K562 (cell line): ENCODE measurements around the gene USP28. TPM values are rescaled to one million over a fixed set of nuclear protein-coding genes. Genes with fewer than 3 reads are reported as not detected.

Source experiments
- ATAC-seq: fragments of 200-7000 bp; cut with Tn5 transposase; 3 replicates; pipeline ENCODE4 v1.9.1; 2020; ENCODE audit warnings: moderate library complexity
- BruUV-seq: library from RNA; stranded (reverse); fragments of 400-500 nt; replicated peaks from 2 replicates; lab custom pipeline; 2021; lab: Mats Ljungman, UMichigan
- CTCF ChIA-PET: fragments of 300-600 bp; formaldehyde crosslinking; extraction: SDS; loops from one replicate; lab custom pipeline; 2021; ENCODE audit warnings: low intra/inter-chr PET ratio; lab: Yijun Ruan, JAX
- POLR2A ChIA-PET: fragments of 300-600, 350-650 bp; sonication (Branson Sonifier 250); formaldehyde crosslinking; extraction: SDS; loops from one replicate; lab custom pipeline; 2021; ENCODE audit warnings: antibody characterized with exemption, inconsistent platforms; lab: Yijun Ruan, JAX
- DNase-seq, 4 experiments: peaks; one replicate each; pipeline versions ENCODE4 v3.0.0 to v3.0.0-alpha.2; 2011 to 2018; ENCODE audit warnings: low spot score in 3 of 4, mixed read lengths in 3 of 4; ENCODE audit errors: extremely low read depth in 1 of 4
- FAIRE-seq: peaks from 2 replicates; lab custom pipeline; 2011; peaks lifted over from hg19 to GRCh38; lab: Jason Lieb, UNC
- H2AFZ ChIP-seq: 2 replicates; pipeline ENCODE4 v1.6.0; 2011; ENCODE audit warnings: low read depth, low read length, control low read depth, inconsistent platforms
- H3K27ac ChIP-seq: fragments of 200-600 bp; 3 replicates; pipeline ENCODE4 v1.8.0; 2011; ENCODE audit warnings: low read depth, mild to moderate bottlenecking, control low read depth, inconsistent platforms, low read length, moderate library complexity, mixed read lengths; ENCODE audit errors: extremely low read depth
- H3K27me3 ChIP-seq, 2 experiments: fragments of 300-600 bp in 1 of 2; 2 replicates in 1 of 2; 3 replicates in 1 of 2; pipeline versions ENCODE4 v1.6.0 to v1.8.0; 2011; ENCODE audit warnings: inconsistent platforms in 2 of 2, low read length in 2 of 2, mild to moderate bottlenecking in 1 of 2, mixed read lengths in 1 of 2, moderate library complexity in 1 of 2; ENCODE audit not compliant: control insufficient read depth in 2 of 2, insufficient read depth in 2 of 2
- H3K36me3 ChIP-seq: fragments of 300-600 bp; 3 replicates; pipeline ENCODE4 v1.8.0; 2011; ENCODE audit warnings: mild to moderate bottlenecking, low read length, inconsistent platforms; ENCODE audit not compliant: control insufficient read depth, insufficient read depth
- H3K4me1 ChIP-seq, 2 experiments: fragments of 200-600 bp in 1 of 2; replicated peaks in 1 of 2; 2 replicates in 1 of 2; 3 replicates in 1 of 2; pipeline versions ENCODE4 v1.5.1 to v1.8.0; 2011; ENCODE audit warnings: inconsistent platforms in 2 of 2, low read length in 2 of 2, mild to moderate bottlenecking in 1 of 2, mixed read lengths in 1 of 2, moderate library complexity in 1 of 2; ENCODE audit not compliant: control insufficient read depth in 2 of 2, insufficient read depth in 2 of 2
- H3K4me2 ChIP-seq: 2 replicates; pipeline ENCODE4 v1.6.1; 2011; ENCODE audit warnings: low read length, control low read depth, inconsistent platforms, mixed read lengths; ENCODE audit not compliant: insufficient read depth
- H3K4me3 ChIP-seq: fragments of 200-600 bp; sonication (generic), shearing (Covaris generic); 2 replicates; pipeline ENCODE4 v1.5.1; 2016; ENCODE audit warnings: control low read depth, inconsistent platforms
- H3K79me2 ChIP-seq: fragments of 200-600 bp; 3 replicates; pipeline ENCODE4 v1.8.0; 2011; ENCODE audit warnings: low read length, inconsistent platforms; ENCODE audit not compliant: control insufficient read depth, insufficient read depth
- H3K9ac ChIP-seq, 2 experiments: 2 replicates each; pipeline versions ENCODE4 v1.6.0 to v1.6.1; 2011; ENCODE audit warnings: low read depth in 2 of 2, low read length in 2 of 2, control low read depth in 1 of 2, inconsistent platforms in 1 of 2, mild to moderate bottlenecking in 1 of 2, mixed read lengths in 1 of 2; ENCODE audit not compliant: insufficient read depth in 1 of 2
- H3K9me1 ChIP-seq: one replicate; pipeline ENCODE4 v1.6.0; 2011; ENCODE audit warnings: inconsistent platforms, mild to moderate bottlenecking, low read length, moderate library complexity; ENCODE audit not compliant: control insufficient read depth, insufficient read depth
- H3K9me3 ChIP-seq: replicated peaks from 2 replicates; pipeline ENCODE4 v1.5.1; 2011; ENCODE audit warnings: low read depth, low read length, inconsistent platforms; ENCODE audit not compliant: control insufficient read depth, insufficient read depth
- H4K20me1 ChIP-seq: replicated peaks from 2 replicates; pipeline ENCODE4 v1.6.1; 2011; ENCODE audit warnings: low read length, inconsistent platforms, mixed read lengths; ENCODE audit not compliant: control insufficient read depth, insufficient read depth
- HIVEP1 ChIP-seq: fragments of 250-450 bp; sonication (Bioruptor Pico); IDR thresholded peaks from 2 replicates; pipeline ENCODE4 v1.4.0; 2020; ENCODE audit warnings: mild to moderate bottlenecking
- RAD21 ChIP-seq, 2 experiments: fragments of 250-450 bp in 1 of 2; fragments of 450-650 bp in 1 of 2; sonication (Bioruptor Pico) in 1 of 2; formaldehyde crosslinking in 1 of 2; IDR thresholded peaks in 1 of 2; conservative IDR thresholded peaks in 1 of 2; 2 replicates each; pipeline versions ENCODE4 v1.4.0 to v1.8.0; 2020 to 2022; ENCODE audit warnings: mild to moderate bottlenecking in 2 of 2, moderate library complexity in 1 of 2
- RBM34 ChIP-seq: fragments of 200-400 bp; formaldehyde crosslinking; IDR thresholded peaks from 2 replicates; pipeline ENCODE4 v1.6.1; 2018; ENCODE audit warnings: low read length, borderline replicate concordance; ENCODE audit not compliant: insufficient read depth
- WGBS: fragments of 100-300 bp; shearing (Covaris generic); methylation state at CpG from one replicate; pipeline ENCODE4 v1.1.6; 2016; ENCODE audit warnings: low coverage, mixed read lengths; ENCODE audit not compliant: insufficient coverage; ENCODE audit errors: missing lambda C conversion rate; 5-methylcytosine and 5-hydroxymethylcytosine counted together
- in situ Hi-C: fragments of 300-500 bp; cut with MboI; formaldehyde crosslinking; loops from 4 replicates; pipeline ENCODE4 v1.15.0; 2018; ENCODE audit warnings: inconsistent platforms, mixed read lengths
- intact Hi-C: fragments of 100-400 bp; cut with micrococcal nuclease; formaldehyde crosslinking; loops from 2 replicates; pipeline ENCODE4 v1.14.2; 2022
- polyA plus RNA-seq, 8 experiments: library from polyadenylated mRNA; depleted of rRNA in 4 of 8; stranded (reverse) in 5 of 8; unstranded in 3 of 8; fragments of >200 nt; fragmentation: Nextera tagmentation in 2 of 8; fragmentation: Illumina TruSeq in 1 of 8; extraction: Ambion mirVana in 2 of 8; extraction: Trizol in 1 of 8; gene quantifications; 2 replicates each; pipeline versions ENCODE4 v1.2.1 to v1.2.3, GENCODE V29; 2011 to 2014; ENCODE audit warnings: inconsistent platforms in 1 of 8, missing spikeins in 1 of 8
- total RNA-seq, 7 experiments: library from RNA; depleted of rRNA in 6 of 7; stranded (reverse); fragments of >200 nt in 6 of 7; fragmentation: Illumina TruSeq in 2 of 7; extraction: Trizol in 2 of 7; gene quantifications; 2 replicates each; pipeline versions ENCODE4 v1.2.1 to v1.2.3, GENCODE V29; 2011 to 2021; ENCODE audit warnings: low replicate concordance in 1 of 7
- TF ChIP-seq, protein P1 (sequence below): fragments of 200-800 bp; sonication (Bioruptor generic); IDR thresholded peaks from 2 replicates; pipeline ENCODE4 v1.6.1; 2017; ENCODE audit warnings: missing genetic modification characterization, missing compliant biosample characterization
- TF ChIP-seq, protein P2 (sequence below), 2 experiments: IDR thresholded peaks; 2 replicates each; pipeline ENCODE4 v1.6.1; 2012; ENCODE audit warnings: improper control_type of control experiment in 2 of 2, low read depth in 2 of 2, low read length in 2 of 2, borderline replicate concordance in 1 of 2
- TF ChIP-seq, protein P3 (sequence below): fragments of 450-650 bp; IDR thresholded peaks from 2 replicates; pipeline ENCODE4 v1.7.1; 2018; ENCODE audit warnings: mild to moderate bottlenecking, low read depth; ENCODE audit not compliant: partially characterized antibody

USP28 gene
- total and polyA plus RNA-seq, 9 of the 15 experiments (the other 6 are each of a cell fraction or from before 2014, with no cell fraction given) = 3.7 to 42.7 (median 20.3) TPM

DNA sequence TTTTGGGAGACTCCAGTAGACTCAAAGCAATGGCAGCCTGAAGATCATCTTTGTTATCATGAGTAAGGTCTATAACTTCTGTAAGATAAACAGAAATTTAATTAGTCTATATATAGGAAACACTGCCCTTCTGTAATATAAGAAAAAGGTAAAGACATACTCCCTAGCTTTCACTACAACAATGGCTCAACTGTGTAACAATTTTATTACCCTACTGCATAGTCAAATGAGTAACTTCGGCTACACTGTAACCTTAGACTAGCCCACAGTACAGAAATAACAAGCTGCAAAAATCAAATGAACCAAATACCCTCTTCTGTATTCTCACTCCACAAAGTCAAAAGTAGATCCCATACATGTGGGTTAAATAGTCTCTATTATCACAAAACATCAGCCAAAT is 33.7 kb downstream of the USP28 start:
- ChIA-PET CTCF (no interaction called here), POLR2A (no interaction called here)
- H3K4me3 ChIP-seq = no peak overlapping the region
- H3K27me3 ChIP-seq = no peaks in the 10 kb centered on the region
- H3K9me1 ChIP-seq = no peaks in the 10 kb centered on the region
- no peaks in the 10 kb centered on the region for H3K79me2 ChIP-seq
- in situ Hi-C loops (no loop called here), intact Hi-C loops (no loop called here)
- no TSS peak for BruUV-seq
- H3K4me2 ChIP-seq = no peak overlapping the region
- H2AFZ ChIP-seq = no peak overlapping the region
- no peak overlapping the region for H3K9ac ChIP-seq
- FAIRE-seq (no peak), DNase-seq (no peak), ATAC-seq (no peak)
- H3K4me1 ChIP-seq = peaks cover 0 to 2% of the 10 kb centered on the region in 2 experiments; a peak in 1 of 5 replicates
- peaks cover 36% of the 10 kb centered on the region; the same call in 2 of the 3 replicates for H3K36me3 ChIP-seq
- H3K9me3 ChIP-seq = no peaks in the 10 kb centered on the region
- no peaks in the 10 kb centered on the region for H4K20me1 ChIP-seq
- WGBS = 85% methylated on average over 1 of the region's 1 CpG
- no peak overlapping the region for H3K27ac ChIP-seq
- TF ChIP-seq RAD21 (CRISPR knock-in tag; conservative IDR thresholded peaks at IDR 0.05 in 1 of 2, IDR thresholded peaks at IDR 0.05 in 1 of 2) = no peak
- TF ChIP-seq, protein P1, sequence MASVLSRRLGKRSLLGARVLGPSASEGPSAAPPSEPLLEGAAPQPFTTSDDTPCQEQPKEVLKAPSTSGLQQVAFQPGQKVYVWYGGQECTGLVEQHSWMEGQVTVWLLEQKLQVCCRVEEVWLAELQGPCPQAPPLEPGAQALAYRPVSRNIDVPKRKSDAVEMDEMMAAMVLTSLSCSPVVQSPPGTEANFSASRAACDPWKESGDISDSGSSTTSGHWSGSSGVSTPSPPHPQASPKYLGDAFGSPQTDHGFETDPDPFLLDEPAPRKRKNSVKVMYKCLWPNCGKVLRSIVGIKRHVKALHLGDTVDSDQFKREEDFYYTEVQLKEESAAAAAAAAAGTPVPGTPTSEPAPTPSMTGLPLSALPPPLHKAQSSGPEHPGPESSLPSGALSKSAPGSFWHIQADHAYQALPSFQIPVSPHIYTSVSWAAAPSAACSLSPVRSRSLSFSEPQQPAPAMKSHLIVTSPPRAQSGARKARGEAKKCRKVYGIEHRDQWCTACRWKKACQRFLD = no peak
- TF ChIP-seq RBM34 = no peak
- TF ChIP-seq, protein P2, sequence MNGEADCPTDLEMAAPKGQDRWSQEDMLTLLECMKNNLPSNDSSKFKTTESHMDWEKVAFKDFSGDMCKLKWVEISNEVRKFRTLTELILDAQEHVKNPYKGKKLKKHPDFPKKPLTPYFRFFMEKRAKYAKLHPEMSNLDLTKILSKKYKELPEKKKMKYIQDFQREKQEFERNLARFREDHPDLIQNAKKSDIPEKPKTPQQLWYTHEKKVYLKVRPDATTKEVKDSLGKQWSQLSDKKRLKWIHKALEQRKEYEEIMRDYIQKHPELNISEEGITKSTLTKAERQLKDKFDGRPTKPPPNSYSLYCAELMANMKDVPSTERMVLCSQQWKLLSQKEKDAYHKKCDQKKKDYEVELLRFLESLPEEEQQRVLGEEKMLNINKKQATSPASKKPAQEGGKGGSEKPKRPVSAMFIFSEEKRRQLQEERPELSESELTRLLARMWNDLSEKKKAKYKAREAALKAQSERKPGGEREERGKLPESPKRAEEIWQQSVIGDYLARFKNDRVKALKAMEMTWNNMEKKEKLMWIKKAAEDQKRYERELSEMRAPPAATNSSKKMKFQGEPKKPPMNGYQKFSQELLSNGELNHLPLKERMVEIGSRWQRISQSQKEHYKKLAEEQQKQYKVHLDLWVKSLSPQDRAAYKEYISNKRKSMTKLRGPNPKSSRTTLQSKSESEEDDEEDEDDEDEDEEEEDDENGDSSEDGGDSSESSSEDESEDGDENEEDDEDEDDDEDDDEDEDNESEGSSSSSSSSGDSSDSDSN (IDR thresholded peaks at IDR 0.05; ENCODE audit: borderline replicate concordance in 1 of 2, low read depth in 2 of 2, low read length in 2 of 2) = no peak
- TF ChIP-seq, protein P3, sequence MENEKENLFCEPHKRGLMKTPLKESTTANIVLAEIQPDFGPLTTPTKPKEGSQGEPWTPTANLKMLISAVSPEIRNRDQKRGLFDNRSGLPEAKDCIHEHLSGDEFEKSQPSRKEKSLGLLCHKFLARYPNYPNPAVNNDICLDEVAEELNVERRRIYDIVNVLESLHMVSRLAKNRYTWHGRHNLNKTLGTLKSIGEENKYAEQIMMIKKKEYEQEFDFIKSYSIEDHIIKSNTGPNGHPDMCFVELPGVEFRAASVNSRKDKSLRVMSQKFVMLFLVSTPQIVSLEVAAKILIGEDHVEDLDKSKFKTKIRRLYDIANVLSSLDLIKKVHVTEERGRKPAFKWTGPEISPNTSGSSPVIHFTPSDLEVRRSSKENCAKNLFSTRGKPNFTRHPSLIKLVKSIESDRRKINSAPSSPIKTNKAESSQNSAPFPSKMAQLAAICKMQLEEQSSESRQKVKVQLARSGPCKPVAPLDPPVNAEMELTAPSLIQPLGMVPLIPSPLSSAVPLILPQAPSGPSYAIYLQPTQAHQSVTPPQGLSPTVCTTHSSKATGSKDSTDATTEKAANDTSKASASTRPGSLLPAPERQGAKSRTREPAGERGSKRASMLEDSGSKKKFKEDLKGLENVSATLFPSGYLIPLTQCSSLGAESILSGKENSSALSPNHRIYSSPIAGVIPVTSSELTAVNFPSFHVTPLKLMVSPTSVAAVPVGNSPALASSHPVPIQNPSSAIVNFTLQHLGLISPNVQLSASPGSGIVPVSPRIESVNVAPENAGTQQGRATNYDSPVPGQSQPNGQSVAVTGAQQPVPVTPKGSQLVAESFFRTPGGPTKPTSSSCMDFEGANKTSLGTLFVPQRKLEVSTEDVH = no peak
- TF ChIP-seq HIVEP1 = no peak
